ENCODE data around the gene UGT8. TPM values are rescaled to one million over a fixed set of nuclear protein-coding genes. Genes with fewer than 3 reads are reported as not detected.

The UGT8 gene
- polyA plus RNA-seq, 1 of the 3 experiments (the other 2 are of a cell fraction), result not detected

DNA sequence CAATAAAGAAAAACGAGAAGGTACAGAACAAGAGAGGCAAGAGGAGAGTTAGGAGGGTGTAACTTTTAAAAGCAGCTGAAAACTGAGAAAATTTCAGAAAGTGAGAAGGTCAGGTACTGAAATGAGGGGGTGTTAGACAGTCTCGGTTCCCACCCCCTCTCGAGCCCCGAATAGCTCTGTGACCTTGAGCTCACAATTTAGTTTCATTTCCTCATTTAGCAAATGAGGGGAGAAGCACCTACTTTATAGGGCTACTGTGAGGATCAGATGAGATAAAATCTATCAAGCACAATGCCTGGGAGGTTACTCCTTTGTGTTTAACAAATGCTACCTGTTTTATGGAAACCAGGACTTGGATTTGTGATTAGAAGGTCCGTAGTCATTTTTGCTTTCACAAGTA lies 4.9 kb downstream of the UGT8 start:
- DNase-seq, result no peak
- ChIA-PET POLR2A (no interaction called here), CTCF (no interaction called here)
- Histone ChIP-seq H2AFZ (ENCODE audit: low read depth) (no peak overlapping the region), H3K4me2 (peak overlapping the region; percentile 64), H3K27me3 (ENCODE audit: insufficient read depth) (peaks cover 30% of the 10 kb centered on the region), H3K9ac (no peak overlapping the region), H4K20me1 (ENCODE audit: insufficient read depth) (no peaks in the 10 kb centered on the region), H3K4me3 (ENCODE audit: low read depth in 2 of 2, low read length in 1 of 2) (peak overlapping the region; percentile 22 to 30; a peak in 1 of 4 replicates), H3K79me2 (ENCODE audit: insufficient read depth) (no peaks in the 10 kb centered on the region), H3K9me3 (no peaks in the 10 kb centered on the region), H3K27ac (ENCODE audit: low read depth in 2 of 2, low read length in 1 of 2) (no peak overlapping the region), H3K9me2 (no peaks in the 10 kb centered on the region), H3K4me1 (ENCODE audit: control insufficient read depth in 1 of 2, insufficient read depth in 2 of 2, low read depth in 1 of 2, low read length in 1 of 2) (peaks cover 0 to 4% of the 10 kb centered on the region in 2 experiments; a peak in 1 of 4 replicates), H3K36me3 (replicated peaks in 1 of 2; ENCODE audit: control insufficient read depth in 1 of 2, insufficient read depth in 2 of 2, low read length in 1 of 2) (no peaks in the 10 kb centered on the region), H3F3A (replicated peaks; ENCODE audit: insufficient read depth) (no peaks in the 10 kb centered on the region)
- TF ChIP-seq USF1 (IDR thresholded peaks at IDR 0.05; ENCODE audit: borderline replicate concordance, low read depth), result no peak
- TF ChIP-seq MXI1 (IDR thresholded peaks at IDR 0.05; ENCODE audit: low read depth, low read length), result no peak
- no peak for TF ChIP-seq REST (IDR thresholded peaks at IDR 0.05; ENCODE audit: low read depth, low read length)
- TF ChIP-seq RCOR1 (IDR thresholded peaks at IDR 0.05; ENCODE audit: low read length), result no peak
- TF ChIP-seq TCF12 (IDR thresholded peaks at IDR 0.05), result no peak
- no peak for TF ChIP-seq SIN3A (IDR thresholded peaks at IDR 0.05; ENCODE audit: borderline replicate concordance, low read depth, low read length)
- no peak for TF ChIP-seq USF2 (IDR thresholded peaks at IDR 0.05; ENCODE audit: borderline replicate concordance, low read depth, low read length)
- no peak for TF ChIP-seq CHD2 (IDR thresholded peaks at IDR 0.05; ENCODE audit: low read length, partially characterized antibody)
- TF ChIP-seq SMC3 (IDR thresholded peaks at IDR 0.05; ENCODE audit: low read depth, low read length), result no peak
- TF ChIP-seq EP300 (IDR thresholded peaks at IDR 0.05; ENCODE audit: borderline replicate concordance in 1 of 2, low read depth in 1 of 2, low read length in 1 of 2), result no peak
- no peak for TF ChIP-seq GABPA (IDR thresholded peaks at IDR 0.05; ENCODE audit: low read depth)
- no peak for TF ChIP-seq RAD21 (IDR thresholded peaks at IDR 0.05; ENCODE audit: low read length)
- no peak for TF ChIP-seq NFIC (IDR thresholded peaks at IDR 0.05; ENCODE audit: borderline replicate concordance)
- TF ChIP-seq JUND (IDR thresholded peaks at IDR 0.05), result no peak
- TF ChIP-seq RFX5 (IDR thresholded peaks at IDR 0.05; ENCODE audit: low read length), result no peak
- TF ChIP-seq FOXJ3 (CRISPR knock-in tag; IDR thresholded peaks at IDR 0.05), result no peak
- no peak for TF ChIP-seq NRF1 (IDR thresholded peaks at IDR 0.05; ENCODE audit: low read depth, low read length)
- TF ChIP-seq TEAD4 (IDR thresholded peaks at IDR 0.05; ENCODE audit: borderline replicate concordance, insufficient read depth), result no peak
- no peak for TF ChIP-seq GATA2 (CRISPR knock-in tag; IDR thresholded peaks at IDR 0.05)
- 3% methylated on average over 5 of the region's 5 CpGs for WGBS (ENCODE audit: low lambda C conversion rate)

Measured in SK-N-SH (cell line).